KOPT-K1 (cell line): Measurements from ENCODE around the gene PSME1.
"Not testable (repeated sequence)": the region's sequence is repeated elsewhere in the genome, so short reads cannot be mapped to it uniquely, and the experiment has no call there.

Experiments
- H3K27ac ChIP-seq: fragments of 200-600 bp; sonication (generic); 2 replicates; pipeline ENCODE4 v1.5.1; 2016; ENCODE audit warnings: antibody characterized with exemption, mild to moderate bottlenecking, low read depth, low read length; ENCODE audit not compliant: poor library complexity, severe bottlenecking
- H3K36me3 ChIP-seq: fragments of 200-600 bp; sonication (generic); 2 replicates; pipeline ENCODE4 v1.5.1; 2017; ENCODE audit warnings: antibody characterized with exemption, mild to moderate bottlenecking, low read length, moderate library complexity; ENCODE audit not compliant: insufficient read depth
- H3K9me3 ChIP-seq: fragments of 200-600 bp; sonication (generic); 2 replicates; pipeline ENCODE4 v1.5.1; 2017; ENCODE audit warnings: antibody characterized with exemption, low read length, mild to moderate bottlenecking; ENCODE audit not compliant: insufficient read depth, poor library complexity, severe bottlenecking

PSME1 gene

DNA sequence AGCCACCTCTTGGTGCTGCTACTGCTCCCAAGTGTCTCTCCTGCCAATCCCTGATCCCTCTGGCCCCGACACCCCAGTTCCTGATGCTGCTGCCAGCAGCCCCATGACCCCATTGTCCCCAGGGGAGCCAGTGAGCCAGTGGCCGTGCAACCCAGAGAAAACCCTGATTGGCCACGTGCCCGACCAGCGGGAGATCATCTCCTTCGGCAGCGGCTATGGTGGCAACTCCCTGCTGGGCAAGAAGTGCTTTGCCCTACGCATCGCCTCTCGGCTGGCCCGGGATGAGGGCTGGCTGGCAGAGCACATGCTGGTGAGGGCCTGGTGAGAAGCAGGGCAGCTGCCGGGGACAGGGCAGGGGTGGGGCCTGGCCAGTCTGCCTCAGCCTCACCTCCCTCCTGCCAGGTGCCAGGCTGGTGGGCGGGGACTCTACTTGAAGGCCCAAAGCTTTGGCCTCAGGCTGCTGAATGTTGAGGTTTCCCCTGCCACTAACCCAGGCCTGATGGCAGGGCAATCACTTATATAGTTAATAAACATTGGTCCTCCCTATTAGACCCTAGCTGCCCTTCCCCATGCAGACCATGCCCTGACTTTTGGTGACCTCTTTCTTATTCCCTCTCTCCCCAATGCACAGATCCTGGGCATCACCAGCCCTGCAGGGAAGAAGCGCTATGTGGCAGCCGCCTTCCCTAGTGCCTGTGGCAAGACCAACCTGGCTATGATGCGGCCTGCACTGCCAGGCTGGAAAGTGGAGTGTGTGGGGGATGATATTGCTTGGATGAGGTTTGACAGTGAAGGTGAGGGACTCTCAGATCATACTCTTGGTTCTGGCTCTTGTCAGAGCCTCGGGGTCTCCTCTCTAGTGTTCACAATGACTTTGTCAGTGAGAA is 36.8 kb upstream of the PSME1 start:
- H3K9me3 ChIP-seq: no peaks in the 10 kb centered on the region
- no peak overlapping the region for H3K27ac ChIP-seq
- H3K36me3 ChIP-seq: no peaks in the 10 kb centered on the region; the same call in 1 of the 2 replicates

DNA sequence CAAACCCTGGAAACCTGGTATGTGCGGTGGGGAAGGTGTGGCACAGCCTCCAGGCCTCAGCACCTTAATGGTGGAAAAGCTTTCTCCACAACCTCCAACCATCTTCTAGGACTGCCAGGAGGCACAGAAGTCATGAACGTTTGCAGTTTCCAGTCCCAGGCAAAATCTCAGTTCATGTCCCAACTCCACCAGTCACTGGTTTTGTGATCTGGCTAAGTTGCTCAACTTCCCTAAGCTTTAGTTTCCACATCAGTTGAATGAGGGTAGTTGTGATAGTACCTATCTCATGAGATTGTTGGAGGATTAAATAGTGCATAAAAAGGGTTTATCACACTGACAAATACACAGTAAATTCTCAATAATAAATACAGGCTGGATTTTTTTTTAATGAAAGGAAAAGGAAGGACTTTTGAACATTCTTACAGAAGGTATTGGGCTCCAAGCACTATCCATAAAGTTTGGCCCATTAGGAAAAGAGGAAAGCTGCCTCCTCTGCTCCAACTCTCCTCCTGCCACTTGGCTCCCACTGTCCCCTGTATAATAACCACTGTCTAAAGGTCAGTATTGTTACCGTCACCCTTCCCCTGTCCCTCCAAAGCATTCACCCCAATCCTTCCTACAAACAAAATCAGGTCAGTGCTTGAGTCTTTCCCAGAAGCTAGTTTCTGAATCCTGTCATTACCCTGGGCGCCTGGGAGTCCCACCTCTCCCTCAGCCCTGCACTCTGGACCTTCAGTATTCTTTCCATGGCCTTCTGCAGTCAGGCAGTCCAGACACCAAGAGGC is 35.6 kb upstream of the PSME1 start:
- Histone ChIP-seq H3K36me3 (no peaks in the 10 kb centered on the region; the same call in 1 of the 2 replicates), H3K27ac (no peak overlapping the region), H3K9me3 (no peaks in the 10 kb centered on the region)

DNA sequence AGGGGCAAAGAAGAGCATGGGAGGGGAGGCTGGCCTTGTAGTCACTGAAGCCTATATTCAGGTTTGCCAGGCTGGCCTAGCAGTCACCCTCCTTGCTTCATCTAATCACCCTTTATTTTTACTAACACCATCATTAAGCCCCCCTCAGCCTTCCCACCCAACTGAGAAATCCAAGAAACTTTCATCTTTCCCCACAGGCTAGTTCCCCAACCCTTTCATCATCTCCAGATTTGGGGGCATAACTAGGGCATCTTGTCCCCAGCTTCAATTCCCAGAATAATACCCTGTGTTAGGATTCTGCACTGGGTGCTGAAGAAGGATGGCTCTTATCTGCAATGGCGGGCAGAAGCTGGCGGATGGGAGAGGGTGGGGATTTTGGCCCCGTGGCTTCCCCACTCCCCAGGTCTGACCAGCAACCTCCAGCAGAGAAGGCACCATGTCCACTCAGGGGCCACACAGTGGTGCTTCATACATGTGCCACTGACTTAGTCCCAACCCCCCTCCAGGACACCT is 35.0 kb upstream of the PSME1 start:
- Histone ChIP-seq H3K27ac (no peak overlapping the region), H3K36me3 (no peaks in the 10 kb centered on the region; the same call in 1 of the 2 replicates), H3K9me3 (no peaks in the 10 kb centered on the region)

DNA sequence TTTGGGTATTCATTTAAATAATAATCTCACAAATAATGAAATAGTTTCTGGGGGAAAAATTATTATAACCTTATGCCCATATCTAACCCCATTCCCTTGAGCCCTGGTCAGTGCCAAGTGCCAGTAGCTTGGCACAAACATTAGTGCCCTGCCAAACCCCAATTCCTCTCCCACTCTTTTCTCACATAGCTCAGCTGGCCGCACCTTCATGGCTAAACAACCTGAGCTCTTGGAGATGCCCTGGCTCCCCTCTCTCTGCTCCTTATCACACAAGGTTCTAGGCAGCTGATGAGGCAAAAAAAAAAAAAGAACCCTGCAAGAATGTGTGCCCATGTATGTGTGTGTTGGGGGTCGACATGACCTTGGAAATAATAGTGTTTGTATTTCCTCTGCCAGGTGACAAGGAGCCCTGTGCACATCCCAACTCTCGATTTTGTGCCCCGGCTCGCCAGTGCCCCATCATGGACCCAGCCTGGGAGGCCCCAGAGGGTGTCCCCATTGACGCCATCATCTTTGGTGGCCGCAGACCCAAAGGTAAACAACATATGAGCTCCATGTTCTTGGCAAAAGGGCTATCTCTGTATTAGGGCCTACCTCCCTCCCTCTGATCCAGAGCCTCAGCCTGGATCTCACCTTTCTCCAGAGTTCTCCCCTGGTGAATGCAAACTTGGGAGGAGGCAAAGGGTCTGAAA is 33.5 kb upstream of the PSME1 start:
- Histone ChIP-seq H3K36me3 (no peaks in the 10 kb centered on the region; the same call in 1 of the 2 replicates), H3K9me3 (no peaks in the 10 kb centered on the region), H3K27ac (no peak overlapping the region)

DNA sequence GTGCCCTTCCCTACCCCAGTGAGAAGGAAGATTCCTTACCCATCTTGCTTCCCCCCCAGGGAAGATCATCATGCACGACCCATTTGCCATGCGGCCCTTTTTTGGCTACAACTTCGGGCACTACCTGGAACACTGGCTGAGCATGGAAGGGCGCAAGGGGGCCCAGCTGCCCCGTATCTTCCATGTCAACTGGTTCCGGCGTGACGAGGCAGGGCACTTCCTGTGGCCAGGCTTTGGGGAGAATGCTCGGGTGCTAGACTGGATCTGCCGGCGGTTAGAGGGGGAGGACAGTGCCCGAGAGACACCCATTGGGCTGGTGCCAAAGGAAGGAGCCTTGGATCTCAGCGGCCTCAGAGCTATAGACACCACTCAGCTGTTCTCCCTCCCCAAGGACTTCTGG is 32.5 kb upstream of the PSME1 start:
- Histone ChIP-seq H3K36me3 (no peaks in the 10 kb centered on the region; the same call in 1 of the 2 replicates), H3K9me3 (no peaks in the 10 kb centered on the region), H3K27ac (no peak overlapping the region)

DNA sequence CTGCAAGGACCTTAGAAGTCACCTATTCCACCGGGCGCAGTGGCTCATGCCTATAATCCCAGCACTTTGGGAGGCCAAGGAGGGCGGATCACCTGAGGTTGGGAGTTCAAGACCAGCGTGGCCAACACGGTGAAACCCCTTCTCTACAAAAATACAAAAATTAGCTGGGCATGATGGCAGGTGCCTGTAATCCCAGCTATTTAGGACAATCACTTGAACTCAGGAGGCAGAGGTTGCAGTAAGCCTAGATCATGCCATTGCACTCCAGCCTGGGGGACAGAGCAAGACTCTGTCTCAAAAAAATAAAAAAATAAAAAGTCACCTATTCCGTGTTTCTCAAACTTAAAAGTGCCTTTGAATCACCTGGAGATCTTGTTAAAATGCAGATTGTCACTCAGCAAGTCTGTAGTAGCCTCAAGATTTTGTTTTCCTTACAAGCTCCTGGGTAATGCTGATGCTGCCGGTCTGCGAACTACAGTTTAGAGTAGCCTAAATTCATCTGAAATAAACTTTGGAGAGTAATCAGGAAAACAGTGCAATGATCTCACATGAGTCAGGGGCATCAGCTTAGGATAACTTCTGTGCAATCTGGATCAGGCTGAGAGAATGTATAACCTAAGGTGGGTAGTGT is 30.3 kb upstream of the PSME1 start:
- H3K36me3 ChIP-seq, H3K27ac ChIP-seq, H3K9me3 ChIP-seq: not testable (repeated sequence)

DNA sequence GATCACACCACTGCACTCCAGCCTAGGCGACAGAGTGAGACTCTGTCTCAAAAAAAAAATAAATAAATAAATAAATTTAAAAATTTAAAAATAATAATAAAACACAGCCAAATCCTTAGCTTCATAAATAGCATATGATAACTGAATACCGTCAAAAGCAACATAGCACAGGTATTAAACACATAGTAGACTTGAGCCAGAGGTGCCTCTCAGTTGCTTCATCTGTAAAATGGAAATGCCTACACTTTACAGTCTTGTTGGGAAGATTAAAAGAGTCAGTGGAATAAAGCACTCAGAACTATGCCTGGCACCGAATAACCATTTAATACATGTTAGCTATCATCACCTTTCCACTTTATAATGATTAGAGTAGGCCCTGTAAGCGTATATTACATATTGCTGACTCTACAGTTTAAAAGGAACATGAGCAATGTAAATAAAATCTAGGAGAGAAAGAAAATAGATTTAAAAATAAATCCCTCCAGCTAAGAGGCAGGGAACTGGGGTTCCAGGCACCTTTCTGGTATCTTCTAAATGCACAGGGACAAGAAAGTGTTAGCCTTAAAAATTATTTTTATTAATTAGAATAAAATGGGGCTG is 29.2 kb upstream of the PSME1 start:
- Histone ChIP-seq H3K27ac (no peak overlapping the region), H3K36me3 (no peaks in the 10 kb centered on the region), H3K9me3 (no peaks in the 10 kb centered on the region)

DNA sequence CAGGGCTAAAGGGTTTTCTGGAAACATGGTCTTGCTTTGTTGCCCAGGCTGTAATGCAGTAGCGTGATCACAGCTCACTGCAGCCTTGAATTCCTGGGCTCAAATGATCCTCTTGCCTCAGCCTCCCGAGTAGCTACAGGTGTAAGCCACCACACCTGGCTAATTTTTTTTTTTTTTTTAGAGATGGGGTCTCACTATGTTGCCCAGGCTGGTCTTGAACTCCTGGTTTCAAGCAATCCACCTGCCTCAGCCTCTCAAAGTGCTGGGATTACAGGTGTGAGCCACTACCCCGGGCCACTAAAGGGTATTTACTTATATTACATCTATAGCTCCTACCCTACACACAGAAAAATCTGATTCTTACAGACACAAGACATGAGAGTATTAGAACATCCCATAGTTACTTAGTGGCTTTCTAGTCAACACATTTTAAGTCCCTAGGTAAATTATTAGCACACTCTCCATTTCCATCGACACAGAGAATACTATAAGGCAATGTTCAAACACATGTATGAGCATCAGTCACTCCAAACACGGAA is 27.6 kb upstream of the PSME1 start:
- no peaks in the 10 kb centered on the region for H3K36me3 ChIP-seq
- peak overlapping the region; percentile 54 for H3K27ac ChIP-seq

DNA sequence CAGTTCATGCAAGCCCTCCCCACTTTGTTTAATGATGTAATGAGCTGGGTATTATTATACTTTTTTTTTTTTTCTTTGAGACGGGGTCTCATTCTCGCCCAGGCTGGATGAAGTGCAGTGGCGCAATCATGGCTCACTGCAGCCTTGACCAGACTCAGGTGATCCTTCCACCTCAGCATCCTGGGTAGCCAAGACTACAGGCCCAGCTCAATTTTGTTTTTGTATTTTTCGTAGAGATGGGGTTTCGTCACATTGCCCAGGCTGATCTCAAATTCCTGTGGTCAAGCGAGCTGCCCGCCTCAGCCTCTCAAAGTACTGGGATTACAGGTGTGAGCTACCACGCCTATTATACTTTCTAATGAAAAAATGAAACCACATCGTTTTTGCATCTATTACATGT is 25.9 kb upstream of the PSME1 start:
- H3K36me3 ChIP-seq: no peaks in the 10 kb centered on the region
- no peak overlapping the region for H3K27ac ChIP-seq
- no peaks in the 10 kb centered on the region for H3K9me3 ChIP-seq

More for the DNA sequence above, 27.6 kb upstream of the PSME1 start:
- H3K9me3 ChIP-seq: no peaks in the 10 kb centered on the region

DNA sequence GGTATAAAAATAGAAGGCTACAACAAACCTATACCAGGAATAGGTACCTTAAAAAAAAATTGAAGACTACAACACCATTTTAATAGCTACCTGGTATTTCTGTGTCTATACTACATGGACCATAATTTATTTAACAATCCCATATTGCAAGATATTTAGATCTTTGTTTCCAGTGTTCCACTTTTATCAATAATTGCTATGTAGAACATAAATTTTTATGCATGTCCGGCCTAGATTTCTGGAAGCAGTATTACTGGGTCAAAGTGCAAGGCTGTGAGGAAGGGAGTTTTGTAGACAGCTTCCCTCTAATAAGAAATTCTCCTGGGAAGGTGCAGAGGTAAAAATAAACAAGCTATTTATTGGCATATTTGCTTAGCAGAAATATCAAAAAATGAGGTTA is 25.5 kb upstream of the PSME1 start:
- no peaks in the 10 kb centered on the region for H3K36me3 ChIP-seq
- no peaks in the 10 kb centered on the region for H3K9me3 ChIP-seq
- H3K27ac ChIP-seq: no peak overlapping the region

DNA sequence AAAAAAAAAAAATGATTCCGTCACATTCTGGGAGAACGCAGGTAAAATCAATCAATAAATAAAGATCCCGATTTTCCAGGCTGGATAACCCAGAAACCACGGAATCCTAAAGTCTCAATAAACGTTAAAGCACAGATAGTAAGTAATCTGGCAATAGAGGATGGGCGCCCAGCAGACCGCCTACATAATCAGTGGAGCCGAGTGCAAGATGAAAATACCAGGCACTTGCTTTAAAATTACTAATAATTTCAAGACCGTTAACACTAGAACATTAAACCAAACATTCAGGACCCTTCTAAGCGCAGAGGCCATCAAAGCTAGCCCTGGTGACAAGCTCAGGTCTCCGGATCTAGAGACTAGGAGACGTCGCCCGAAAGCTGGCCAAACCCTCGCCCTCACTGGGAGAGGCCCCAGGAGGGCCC is 22.6 kb upstream of the PSME1 start:
- Histone ChIP-seq H3K36me3 (peaks cover 24% of the 10 kb centered on the region), H3K27ac (peak overlapping the region; percentile 96), H3K9me3 (no peaks in the 10 kb centered on the region)

DNA sequence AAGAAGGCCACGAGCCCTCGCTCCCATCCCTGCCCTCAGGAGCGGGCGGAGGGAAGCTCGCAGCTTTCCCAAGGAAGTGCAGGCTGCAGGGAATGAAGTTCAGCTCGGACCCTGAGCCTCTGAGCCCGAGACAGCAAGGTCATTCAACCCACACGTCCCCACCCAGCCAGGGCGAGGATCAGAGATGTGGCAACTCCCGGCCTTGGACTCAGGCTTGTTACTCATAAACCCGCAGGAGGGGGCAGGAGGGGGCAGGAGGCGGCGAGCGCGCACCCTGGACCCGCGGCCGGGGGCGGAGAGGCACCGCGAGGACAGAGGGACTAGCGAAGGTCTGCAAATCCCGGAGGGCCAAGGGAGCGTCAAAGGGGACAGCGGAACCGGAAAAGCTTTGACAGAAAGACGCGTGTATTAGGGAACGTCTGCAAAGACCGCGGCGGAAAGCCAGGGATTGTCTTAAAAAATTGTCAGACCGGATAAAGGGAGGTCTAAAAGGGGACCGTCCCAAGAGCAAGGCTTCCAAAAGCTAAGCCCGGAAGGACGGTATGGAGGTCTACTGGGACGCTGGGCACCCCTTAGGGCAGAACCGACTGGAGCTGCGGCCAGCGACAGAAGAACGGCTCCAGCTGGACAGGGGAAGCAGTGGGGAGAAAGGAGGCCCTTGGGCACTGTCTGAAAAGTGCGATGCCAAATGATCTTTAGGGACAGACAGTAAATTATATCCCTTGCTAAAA is 22.0 kb upstream of the PSME1 start:
- H3K27ac ChIP-seq: peak overlapping the region; percentile 96
- no peaks in the 10 kb centered on the region for H3K9me3 ChIP-seq
- peaks cover 30% of the 10 kb centered on the region for H3K36me3 ChIP-seq

DNA sequence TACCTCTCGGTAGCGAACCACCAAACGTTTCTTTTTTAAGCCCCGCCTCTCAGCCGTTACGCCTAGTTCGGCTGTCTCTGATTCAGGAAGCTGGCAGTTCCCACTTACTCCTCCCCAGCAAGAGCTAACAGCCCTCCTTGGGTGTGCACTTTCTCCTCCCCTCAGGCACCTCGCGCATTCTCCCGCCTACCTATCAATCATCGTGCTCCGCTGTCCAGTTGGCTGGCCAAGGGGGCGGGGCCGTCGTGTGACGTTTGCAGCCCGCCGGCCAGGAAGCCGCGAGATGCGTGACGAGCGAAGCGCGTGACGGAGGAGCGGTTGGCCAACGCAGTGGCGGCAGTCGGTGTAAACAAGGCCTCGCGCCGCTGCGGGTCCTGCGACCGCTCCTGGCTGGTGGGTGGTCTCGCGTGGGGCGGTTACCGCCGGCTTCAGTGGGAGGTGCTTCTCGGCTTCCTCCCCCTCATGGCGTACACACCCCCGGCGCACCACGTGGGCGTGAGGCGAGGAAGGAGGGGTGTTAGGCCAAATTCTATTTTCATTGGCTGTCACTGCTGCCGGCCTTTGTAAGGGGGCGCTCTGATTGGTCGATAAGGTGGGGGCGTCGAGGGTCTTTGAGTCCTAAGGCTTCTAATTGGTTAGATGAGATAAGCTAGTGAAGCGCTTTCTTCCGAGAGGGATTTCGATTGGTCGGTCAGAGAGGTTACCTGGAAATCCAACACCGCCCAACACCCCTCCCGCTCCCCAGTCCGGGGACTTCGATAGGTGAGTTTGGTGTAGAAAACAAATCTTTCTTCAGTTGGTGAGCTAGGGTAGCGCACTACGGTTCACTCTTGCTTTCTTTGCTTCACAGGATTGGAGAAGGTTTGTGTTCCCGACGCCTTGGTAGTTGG is 21.2 kb upstream of the PSME1 start, which contains the start of the genes DCAF11 and NRL:
Gene DCAF11 (plus strand): TSS at position 246 of the 890 bp plus-strand sequence. CDS start 818 bp downstream, outside the sequence.
Gene NRL (minus strand): TSS at position 418 of the 890 bp plus-strand sequence. CDS start 32,101 bp downstream, outside the sequence.
- Histone ChIP-seq H3K36me3 (peaks cover 38% of the 10 kb centered on the region), H3K9me3 (no peaks in the 10 kb centered on the region), H3K27ac (peak within 1 kb of the TSS; percentile 96)
